Activated CD4-positive, alpha-beta T cell treated with anti-CD3 and anti-CD28 coated beads for 36 hours (primary cell): ENCODE measurements around the gene CRELD1. TPM values are rescaled to one million over a fixed set of nuclear protein-coding genes. Genes with fewer than 3 reads are reported as not detected.
A peak's percentile ranks its signal among the peaks of the same experiment; 100 is the strongest.

Experiments used
- ATAC-seq: fragments of 200-7000 bp; cut with Tn5 transposase; one replicate; pipeline ENCODE4 v1.10.0; 2021; ENCODE audit warnings: mild to moderate bottlenecking, moderate library complexity
- CTCF ChIA-PET: fragments of 350-600 bp; sonication (Branson Sonifier 250); formaldehyde crosslinking; loops from one replicate; lab custom pipeline; 2021; ENCODE audit warnings: antibody characterized with exemption; lab: Charles Lee
- POLR2A ChIA-PET: fragments of 350-600 bp; sonication (Branson Sonifier 250); formaldehyde crosslinking; loops from one replicate; lab custom pipeline; 2021; ENCODE audit warnings: antibody characterized with exemption, inconsistent platforms; lab: Charles Lee
- DNase-seq: peaks from one replicate; pipeline ENCODE4 v3.0.0-alpha.2; 2020
- H3K27ac Mint-ChIP-seq: one replicate; pipeline ENCODE4 v1.8.0; 2021; ENCODE audit warnings: mixed read lengths
- H3K27me3 Mint-ChIP-seq: one replicate; pipeline ENCODE4 v1.8.0; 2021; ENCODE audit warnings: mixed read lengths
- H3K36me3 Mint-ChIP-seq: one replicate; pipeline ENCODE4 v1.8.0; 2021; ENCODE audit warnings: low read depth, mixed read lengths
- H3K4me1 Mint-ChIP-seq: one replicate; pipeline ENCODE4 v1.8.0; 2021; ENCODE audit warnings: mixed read lengths
- H3K4me3 Mint-ChIP-seq: one replicate; pipeline ENCODE4 v1.8.0; 2021; ENCODE audit warnings: mild to moderate bottlenecking, moderate library complexity, mixed read lengths
- H3K9me3 Mint-ChIP-seq: one replicate; pipeline ENCODE4 v1.8.0; 2021; ENCODE audit warnings: low read depth, mixed read lengths
- intact Hi-C, 2 experiments: fragments of 100-400 bp; cut with DNase I in 1 of 2; cut with micrococcal nuclease in 1 of 2; formaldehyde crosslinking; loops; one replicate each; pipeline versions ENCODE4 v1.14.2 to v1.15.1; 2022 to 2024; cut with DNase I, micrococcal nuclease
- total RNA-seq, 2 experiments: library from RNA; stranded (reverse); gene quantifications; one replicate each; pipeline ENCODE4 v1.2.3, GENCODE V29; 2021

The CRELD1 gene
- total RNA-seq, 2 experiments from 2014 or later: 12.6 to 14.7 TPM

- CTCF ChIA-PET: interaction anchor here (1.0 kb wide), 1 partner anchor 15 kb away, joined by 3 read pairs; no protein-coding TSS in a partner anchor
- Mint-ChIP-seq H3K9me3 (no peaks in the 10 kb centered on the region), H3K4me3 (no peak overlapping the region), H3K27ac (no peak overlapping the region), H3K4me1 (peaks cover 36% of the 10 kb centered on the region), H3K27me3 (no peaks in the 10 kb centered on the region), H3K36me3 (no peaks in the 10 kb centered on the region)
- DNase-seq: no peak
- POLR2A ChIA-PET: no interaction called here
- ATAC-seq: no peak
- intact Hi-C loops: no loop called here
These were observed 27.2 kb upstream of the CRELD1 start for GRCh38 chr3:9906480-9906879.

- Mint-ChIP-seq H3K4me3 (no peak overlapping the region), H3K27me3 (peaks cover 3% of the 10 kb centered on the region), H3K27ac (no peak overlapping the region), H3K4me1 (peaks cover 25% of the 10 kb centered on the region), H3K36me3 (no peaks in the 10 kb centered on the region), H3K9me3 (no peaks in the 10 kb centered on the region)
- CTCF ChIA-PET: interaction anchor here (1.5 to 1.8 kb wide), 2 partner anchors 13 to 24 kb away, joined by 3 to 4 read pairs; no protein-coding TSS in a partner anchor
- no peak for ATAC-seq
- intact Hi-C loops: no loop called here
- POLR2A ChIA-PET: no interaction called here
- no peak for DNase-seq
These were observed 25.3 kb upstream of the CRELD1 start for GRCh38 chr3:9908286-9908685.

- peaks cover 3% of the 10 kb centered on the region for H3K27me3 Mint-ChIP-seq
- intact Hi-C loops: no loop called here
- DNase-seq (peak; percentile 50), ATAC-seq (peak; percentile 78)
- no peaks in the 10 kb centered on the region for H3K36me3 Mint-ChIP-seq
- peak overlapping the region; percentile 7 for H3K27ac Mint-ChIP-seq
- POLR2A ChIA-PET: no interaction called here
- H3K4me3 Mint-ChIP-seq: no peak overlapping the region
- CTCF ChIA-PET: no interaction called here
- H3K9me3 Mint-ChIP-seq: no peaks in the 10 kb centered on the region
- H3K4me1 Mint-ChIP-seq: peaks cover 17% of the 10 kb centered on the region
These were observed 24.2 kb upstream of the CRELD1 start for GRCh38 chr3:9909221-9910013.

DNA sequence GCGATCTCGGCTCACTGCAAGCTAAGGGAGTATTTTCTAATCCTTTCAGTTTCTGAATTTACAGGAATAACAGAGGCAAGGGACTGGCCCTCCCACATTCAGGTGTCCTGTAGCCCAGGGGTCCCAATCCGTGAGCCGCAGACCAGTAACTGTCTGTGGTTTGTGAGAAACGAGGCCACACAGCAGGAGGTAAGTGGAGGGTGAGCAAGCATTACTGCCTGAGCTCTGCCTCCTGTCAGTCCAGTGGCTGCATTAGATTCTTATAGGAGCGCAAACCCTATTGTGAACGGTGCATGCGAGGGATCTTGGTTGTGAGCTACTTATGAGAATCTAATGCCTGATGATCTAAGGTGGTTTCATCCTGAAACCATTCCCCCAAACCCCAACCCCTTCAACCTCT is 21.8 kb upstream of the CRELD1 start:
- no peak overlapping the region for H3K4me3 Mint-ChIP-seq
- no peaks in the 10 kb centered on the region for H3K9me3 Mint-ChIP-seq
- peaks cover 29% of the 10 kb centered on the region for H3K4me1 Mint-ChIP-seq
- H3K27me3 Mint-ChIP-seq: peaks cover 5% of the 10 kb centered on the region
- ChIA-PET POLR2A (interaction anchor here (1.0 to 1.2 kb wide), 2 partner anchors 21 to 37 kb away, joined by 4 read pairs; partner anchors contain the start of gene JAGN1), CTCF (interaction anchor here (1.1 to 5.4 kb wide), 3 partner anchors 10 to 20 kb away, joined by 3 to 32 read pairs (median 5); partner anchors contain the start of gene CRELD1)
- intact Hi-C loops: no loop called here
- no peak overlapping the region for H3K27ac Mint-ChIP-seq
- no peak for DNase-seq
- ATAC-seq: no peak
- no peaks in the 10 kb centered on the region for H3K36me3 Mint-ChIP-seq

DNA sequence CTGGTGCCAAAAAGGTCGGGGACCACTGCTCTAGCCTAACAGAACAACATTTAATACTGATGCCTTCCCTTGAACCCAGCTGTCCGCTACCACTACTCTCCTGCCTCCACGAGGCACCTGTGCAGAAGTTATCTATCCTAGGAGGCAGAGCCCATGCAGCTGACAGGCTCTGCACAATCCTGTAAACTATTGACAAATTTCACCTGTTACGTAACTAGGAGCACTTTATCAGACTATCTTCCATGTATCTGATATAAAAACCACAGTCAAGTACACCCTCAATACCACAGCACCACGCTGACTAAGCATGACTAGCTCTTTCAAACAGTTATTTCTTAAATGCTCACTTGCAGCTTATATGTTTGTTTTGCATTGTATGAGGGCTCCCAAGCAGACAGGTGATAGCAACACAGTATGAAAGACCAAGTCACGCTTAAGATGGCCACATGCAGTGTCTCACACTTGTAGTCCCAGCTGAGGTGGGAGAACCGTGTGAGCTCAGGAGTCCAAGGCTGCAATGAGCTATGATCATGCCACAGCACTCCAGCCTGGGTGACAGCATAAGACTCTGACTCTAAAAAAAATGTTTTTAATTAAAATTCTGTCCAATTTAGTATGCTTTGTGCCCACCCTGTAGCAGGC is 21.2 kb upstream of the CRELD1 start:
- Mint-ChIP-seq H3K4me1 (peaks cover 30% of the 10 kb centered on the region), H3K9me3 (no peaks in the 10 kb centered on the region), H3K27me3 (peaks cover 5% of the 10 kb centered on the region), H3K4me3 (no peak overlapping the region), H3K27ac (peak overlapping the region; percentile 14), H3K36me3 (no peaks in the 10 kb centered on the region)
- DNase-seq: peak; percentile 42
- peak; percentile 10 for ATAC-seq
- ChIA-PET CTCF (interaction anchor here (1.0 to 5.4 kb wide), 6 partner anchors 11 to 119 kb away, joined by 3 to 32 read pairs (median 5); partner anchors contain the start of genes ARPC4 and CRELD1), POLR2A (interaction anchor here (1.0 to 1.5 kb wide), 3 partner anchors 19 to 37 kb away, joined by 3 to 4 read pairs (median 4); partner anchors contain the start of gene JAGN1)
- intact Hi-C loops: no loop called here

DNA sequence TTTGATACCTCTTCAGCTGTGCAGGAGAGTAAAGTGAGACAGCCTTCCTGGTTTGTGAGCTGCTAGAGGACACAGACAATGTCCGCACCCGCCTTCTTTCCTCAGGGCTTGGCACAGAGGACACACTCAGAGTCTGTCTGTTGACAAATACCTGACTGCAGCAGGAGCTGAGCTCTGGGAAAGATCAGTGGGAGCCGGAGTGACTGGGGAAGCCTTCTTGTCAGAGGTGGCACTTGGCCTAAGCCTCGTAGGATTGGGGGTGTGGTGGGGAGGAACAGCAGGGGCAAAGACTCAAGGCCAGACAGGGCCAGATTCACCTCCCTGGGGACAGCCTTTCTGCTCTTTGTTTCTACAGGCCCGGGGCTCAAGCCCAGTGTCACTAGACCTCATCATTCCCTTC is 20.0 kb upstream of the CRELD1 start:
- DNase-seq (no peak), ATAC-seq (no peak)
- Mint-ChIP-seq H3K4me1 (peaks cover 30% of the 10 kb centered on the region), H3K27ac (no peak overlapping the region), H3K27me3 (peaks cover 5% of the 10 kb centered on the region), H3K4me3 (no peak overlapping the region), H3K9me3 (no peaks in the 10 kb centered on the region), H3K36me3 (no peaks in the 10 kb centered on the region)
- intact Hi-C loops: no loop called here
- POLR2A ChIA-PET: interaction anchor here (0.7 to 1.5 kb wide), 2 partner anchors 18 to 33 kb away, joined by 3 read pairs; no protein-coding TSS in a partner anchor
- CTCF ChIA-PET: interaction anchor here (0.6 to 5.4 kb wide), 8 partner anchors 10 to 120 kb away, joined by 3 to 32 read pairs (median 3); partner anchors contain the start of genes ARPC4 and CRELD1

DNA sequence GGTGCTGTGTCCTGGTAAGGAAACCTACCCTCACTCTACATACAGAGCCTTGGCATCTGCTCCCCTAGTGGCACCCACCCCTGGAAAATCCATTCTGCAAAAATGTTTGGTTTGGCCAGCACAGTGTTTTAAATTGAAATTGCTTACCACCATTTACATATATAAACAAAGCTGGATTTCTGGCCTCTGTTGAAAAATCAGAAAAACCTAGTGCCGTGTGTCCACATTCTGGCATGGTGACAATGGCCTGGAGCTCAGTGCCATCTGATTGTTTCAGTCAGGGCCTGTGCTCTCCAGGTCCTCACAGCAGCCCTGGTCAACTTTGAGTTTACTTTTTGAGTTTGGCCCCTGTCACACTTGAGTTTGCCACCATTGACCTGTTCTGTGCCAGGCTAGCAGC is 19.6 kb upstream of the CRELD1 start:
- Mint-ChIP-seq H3K27ac (no peak overlapping the region), H3K27me3 (peaks cover 5% of the 10 kb centered on the region), H3K36me3 (no peaks in the 10 kb centered on the region), H3K4me3 (no peak overlapping the region), H3K9me3 (no peaks in the 10 kb centered on the region), H3K4me1 (peaks cover 28% of the 10 kb centered on the region)
- DNase-seq: no peak
- intact Hi-C loops: loop anchor here in 1 of 2 experiments (2.0 kb wide), 1 partner anchor 19 kb away; the partner anchor contains the start of gene CRELD1
- ATAC-seq: no peak
- POLR2A ChIA-PET: interaction anchor here (1.5 kb wide), 1 partner anchor 18 kb away, joined by 3 read pairs; no protein-coding TSS in a partner anchor
- CTCF ChIA-PET: interaction anchor here (0.6 to 5.4 kb wide), 6 partner anchors 11 to 121 kb away, joined by 3 to 32 read pairs (median 4); partner anchors contain the start of genes ARPC4 and CRELD1

- POLR2A ChIA-PET: no interaction called here
- H3K27ac Mint-ChIP-seq: no peak overlapping the region
- intact Hi-C loops: loop anchor here (1.0 to 2.0 kb wide), 2 partner anchors 18 kb away; partner anchors contain the start of gene CRELD1 (in 1 of the 2)
- H3K27me3 Mint-ChIP-seq: peaks cover 5% of the 10 kb centered on the region
- peaks cover 21% of the 10 kb centered on the region for H3K4me1 Mint-ChIP-seq
- H3K36me3 Mint-ChIP-seq: no peaks in the 10 kb centered on the region
- no peaks in the 10 kb centered on the region for H3K9me3 Mint-ChIP-seq
- peak overlapping the region; percentile 10 for H3K4me3 Mint-ChIP-seq
- CTCF ChIA-PET: interaction anchor here (5.4 kb wide), 1 partner anchor 17 kb away, joined by 32 read pairs; the partner anchor contains the start of gene CRELD1
- ATAC-seq: peak; percentile 2
- no peak for DNase-seq
These were observed 18.9 kb upstream of the CRELD1 start for GRCh38 chr3:9914559-9915253.

DNA sequence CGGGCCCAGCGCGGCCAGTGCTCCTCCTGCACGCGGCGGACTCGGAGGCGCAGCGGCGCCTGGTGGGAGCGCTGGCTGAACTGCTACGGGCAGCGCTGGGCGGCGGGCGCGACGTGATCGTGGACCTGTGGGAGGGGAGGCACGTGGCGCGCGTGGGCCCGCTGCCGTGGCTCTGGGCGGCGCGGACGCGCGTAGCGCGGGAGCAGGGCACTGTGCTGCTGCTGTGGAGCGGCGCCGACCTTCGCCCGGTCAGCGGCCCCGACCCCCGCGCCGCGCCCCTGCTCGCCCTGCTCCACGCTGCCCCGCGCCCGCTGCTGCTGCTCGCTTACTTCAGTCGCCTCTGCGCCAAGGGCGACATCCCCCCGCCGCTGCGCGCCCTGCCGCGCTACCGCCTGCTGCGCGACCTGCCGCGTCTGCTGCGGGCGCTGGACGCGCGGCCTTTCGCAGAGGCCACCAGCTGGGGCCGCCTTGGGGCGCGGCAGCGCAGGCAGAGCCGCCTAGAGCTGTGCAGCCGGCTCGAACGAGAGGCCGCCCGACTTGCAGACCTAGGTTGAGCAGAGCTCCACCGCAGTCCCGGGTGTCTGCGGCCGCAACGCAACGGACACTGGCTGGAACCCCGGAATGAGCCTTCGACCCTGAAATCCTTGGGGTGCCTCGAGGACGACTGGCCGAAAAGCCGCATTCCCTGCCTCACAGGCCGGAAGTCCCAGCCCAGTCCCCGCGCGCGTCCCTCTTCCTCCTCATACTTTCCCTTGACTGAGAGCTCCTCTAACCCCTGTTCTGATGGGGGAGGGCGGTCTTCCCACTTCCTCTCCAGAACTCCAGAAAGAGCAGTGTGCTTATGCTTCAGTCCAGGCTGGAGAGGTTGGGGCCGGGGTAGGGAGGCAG is 18.1 kb upstream of the CRELD1 start:
- CTCF ChIA-PET: interaction anchor here (0.6 to 5.4 kb wide), 5 partner anchors 10 to 50 kb away, joined by 3 to 32 read pairs (median 4); partner anchors contain the start of gene CRELD1

GRCh38 chr3:9916346-9916733 is 17.3 kb upstream of the CRELD1 start:
- intact Hi-C loops: no loop called here
- POLR2A ChIA-PET: interaction anchor here (0.6 to 1.9 kb wide), 3 partner anchors 16 to 73 kb away, joined by 3 to 7 read pairs (median 4); no protein-coding TSS in a partner anchor
- Mint-ChIP-seq H3K36me3 (no peaks in the 10 kb centered on the region), H3K27me3 (peaks cover 5% of the 10 kb centered on the region), H3K4me3 (peak overlapping the region; percentile 66), H3K27ac (no peak overlapping the region), H3K9me3 (no peaks in the 10 kb centered on the region), H3K4me1 (peaks cover 19% of the 10 kb centered on the region)
- DNase-seq: no peak
- CTCF ChIA-PET: interaction anchor here (1.0 to 2.1 kb wide), 4 partner anchors 9 to 75 kb away, joined by 3 to 11 read pairs (median 6); no protein-coding TSS in a partner anchor
- ATAC-seq: no peak

More for the DNA sequence above, 18.1 kb upstream of the CRELD1 start:
- peak overlapping the region; percentile 37 for H3K27ac Mint-ChIP-seq
- H3K4me3 Mint-ChIP-seq: peak overlapping the region; percentile 66
- no peaks in the 10 kb centered on the region for H3K9me3 Mint-ChIP-seq
- H3K36me3 Mint-ChIP-seq: no peaks in the 10 kb centered on the region
- intact Hi-C loops: loop anchor here (1.0 to 2.0 kb wide), 2 partner anchors 17 kb away; partner anchors contain the start of gene CRELD1 (in 1 of the 2)
- H3K4me1 Mint-ChIP-seq: peaks cover 19% of the 10 kb centered on the region
- peaks cover 5% of the 10 kb centered on the region for H3K27me3 Mint-ChIP-seq
- ATAC-seq (peak; percentile 45), DNase-seq (peak; percentile 62)
- POLR2A ChIA-PET: interaction anchor here (1.9 kb wide), 1 partner anchor 17 kb away, joined by 7 read pairs; no protein-coding TSS in a partner anchor
